IMR-90 (cell line): ENCODE measurements around the gene ADCYAP1. TPM values are rescaled to one million over a fixed set of nuclear protein-coding genes. Genes with fewer than 3 reads are reported as not detected.

Experiments used
- ATAC-seq: fragments of 200-7000 bp; cut with Tn5 transposase; 2 replicates; pipeline ENCODE4 v1.9.1; 2020; ENCODE audit warnings: low read depth, mild to moderate bottlenecking, moderate library complexity
- BruUV-seq: library from RNA; stranded (reverse); fragments of 400-500 nt; replicated peaks from 2 replicates; lab custom pipeline; 2021; lab: Mats Ljungman, UMichigan
- CTCF ChIA-PET: fragments of 300-600 bp; formaldehyde crosslinking; extraction: SDS; loops from one replicate; lab custom pipeline; 2021; ENCODE audit warnings: antibody characterized with exemption; lab: Yijun Ruan, JAX
- POLR2A ChIA-PET: fragments of 300-600 bp; sonication (Branson Sonifier 250); formaldehyde crosslinking; loops from one replicate; lab custom pipeline; 2022; ENCODE audit warnings: antibody characterized with exemption; ENCODE audit not compliant: unreplicated experiment; lab: Charles Lee
- DNase-seq: peaks from one replicate; pipeline ENCODE4 v3.0.0; 2013
- H2AFZ ChIP-seq: replicated peaks from 2 replicates; pipeline ENCODE3; 2013; ENCODE audit warnings: low read length, mild to moderate bottlenecking; ENCODE audit not compliant: poor library complexity
- H2AK5ac ChIP-seq: 2 replicates; pipeline ENCODE4 v1.6.1; 2013; ENCODE audit warnings: low read depth, low read length, inconsistent platforms
- H2AK9ac ChIP-seq: replicated peaks from 2 replicates; pipeline ENCODE3; 2013; ENCODE audit warnings: mild to moderate bottlenecking, low read depth, low read length, moderate library complexity; ENCODE audit not compliant: poor library complexity
- H2BK120ac ChIP-seq: 2 replicates; pipeline ENCODE4 v1.6.1; 2013; ENCODE audit warnings: low read depth, low read length, inconsistent platforms
- H2BK15ac ChIP-seq: 3 replicates; pipeline ENCODE4 v1.6.1; 2013; ENCODE audit warnings: low read depth, low read length, inconsistent platforms
- H2BK20ac ChIP-seq: 2 replicates; pipeline ENCODE4 v1.6.1; 2013; ENCODE audit warnings: low read depth, mild to moderate bottlenecking, inconsistent platforms, low read length, moderate library complexity
- H2BK5ac ChIP-seq: 2 replicates; pipeline ENCODE4 v1.6.1; 2013; ENCODE audit warnings: mild to moderate bottlenecking, low read depth, low read length, inconsistent platforms; ENCODE audit not compliant: poor library complexity, severe bottlenecking
- H3K14ac ChIP-seq: replicated peaks from 2 replicates; pipeline ENCODE4 v1.6.1; 2013; ENCODE audit warnings: low read depth, low read length, inconsistent platforms
- H3K18ac ChIP-seq: 2 replicates; pipeline ENCODE4 v1.6.1; 2013; ENCODE audit warnings: low read depth, low read length, control low read depth
- H3K23ac ChIP-seq: 2 replicates; pipeline ENCODE4 v1.6.1; 2013; ENCODE audit warnings: low read depth, low read length, inconsistent platforms
- H3K27ac ChIP-seq: 2 replicates; pipeline ENCODE4 v1.5.1; 2013; ENCODE audit warnings: mild to moderate bottlenecking, control low read depth, low read length; ENCODE audit not compliant: insufficient read depth
- H3K27me3 ChIP-seq: 2 replicates; pipeline ENCODE4 v1.6.1; 2013; ENCODE audit warnings: low read length; ENCODE audit not compliant: control insufficient read depth, insufficient read depth
- H3K36me3 ChIP-seq: 2 replicates; pipeline ENCODE4 v1.6.1; 2013; ENCODE audit warnings: low read length, mixed read lengths; ENCODE audit not compliant: control insufficient read depth, insufficient read depth
- H3K4ac ChIP-seq: 2 replicates; pipeline ENCODE4 v1.6.1; 2013; ENCODE audit warnings: low read depth, low read length, inconsistent platforms
- H3K4me1 ChIP-seq: 2 replicates; pipeline ENCODE4 v1.6.1; 2013; ENCODE audit warnings: low read length, mixed read lengths; ENCODE audit not compliant: control insufficient read depth, insufficient read depth
- H3K4me2 ChIP-seq: 2 replicates; pipeline ENCODE4 v1.6.1; 2013; ENCODE audit warnings: low read depth, mild to moderate bottlenecking, control low read depth, low read length, moderate library complexity
- H3K4me3 ChIP-seq: 2 replicates; pipeline ENCODE4 v1.5.1; 2013; ENCODE audit warnings: low read depth, mild to moderate bottlenecking, control low read depth, low read length, moderate library complexity; ENCODE audit not compliant: insufficient read depth
- H3K56ac ChIP-seq: 2 replicates; pipeline ENCODE4 v1.6.1; 2013; ENCODE audit warnings: low read length, inconsistent platforms; ENCODE audit not compliant: insufficient read depth; ENCODE audit errors: extremely low read depth
- H3K79me1 ChIP-seq, 2 experiments: 2 replicates each; pipeline ENCODE4 v1.6.1; 2013; ENCODE audit warnings: low read length in 2 of 2, inconsistent platforms in 1 of 2, low read depth in 1 of 2
- H3K9ac ChIP-seq: 2 replicates; pipeline ENCODE4 v1.6.1; 2013; ENCODE audit warnings: low read depth, low read length, control low read depth
- H3K9me1 ChIP-seq: 2 replicates; pipeline ENCODE4 v1.6.1; 2013; ENCODE audit warnings: low read length, inconsistent platforms; ENCODE audit not compliant: insufficient read depth
- H3K9me3 ChIP-seq: 2 replicates; pipeline ENCODE4 v1.6.1; 2013; ENCODE audit warnings: low read length; ENCODE audit not compliant: control insufficient read depth, insufficient read depth
- H4K20me1 ChIP-seq: 2 replicates; pipeline ENCODE4 v1.6.1; 2013; ENCODE audit warnings: low read length, inconsistent platforms; ENCODE audit not compliant: insufficient read depth
- H4K5ac ChIP-seq: 2 replicates; pipeline ENCODE4 v1.6.1; 2013; ENCODE audit warnings: mild to moderate bottlenecking, low read depth, low read length, control low read depth
- H4K8ac ChIP-seq, 2 experiments: 2 replicates each; pipeline ENCODE4 v1.6.1; 2013; ENCODE audit warnings: low read depth in 2 of 2, low read length in 2 of 2, control low read depth in 1 of 2, inconsistent platforms in 1 of 2
- H4K91ac ChIP-seq: 2 replicates; pipeline ENCODE4 v1.6.1; 2013; ENCODE audit warnings: low read depth, low read length, inconsistent platforms; ENCODE audit not compliant: insufficient read depth
- MAFK ChIP-seq: IDR thresholded peaks from 2 replicates; pipeline ENCODE4 v1.6.1; 2012; ENCODE audit warnings: low read depth, low read length, improper control_type of control experiment
- MXI1 ChIP-seq: IDR thresholded peaks from 2 replicates; pipeline ENCODE4 v1.6.1; 2012; ENCODE audit warnings: low read depth, mild to moderate bottlenecking, low read length, moderate library complexity, borderline replicate concordance
- POLR2A ChIP-seq: IDR thresholded peaks from 2 replicates; pipeline ENCODE4 v1.6.1; 2012; ENCODE audit warnings: mild to moderate bottlenecking, low read depth, low read length
- WGBS, 2 experiments: methylation state at CpG; one replicate each; pipeline versions ENCODE4 v1.1.5 to v1.1.7; 2013; ENCODE audit warnings: missing lambda C conversion rate in 2 of 2; ENCODE audit not compliant: insufficient read length in 1 of 2; ENCODE audit errors: extremely low coverage in 2 of 2; 5-methylcytosine and 5-hydroxymethylcytosine counted together
- dilution Hi-C: fragments of 300-500 bp; cut with HindIII; formaldehyde crosslinking; loops from one replicate; pipeline ENCODE4 v1.14.3; 2018; ENCODE audit warnings: low sequenced_read_pairs; ENCODE audit not compliant: unreplicated experiment
- in situ Hi-C: fragments of 300-500 bp; cut with MboI; formaldehyde crosslinking; loops from 3 replicates; pipeline ENCODE4 v1.14.3; 2019; ENCODE audit warnings: low sequenced_read_pairs, inconsistent platforms, mixed read lengths
- intact Hi-C: fragments of 100-400 bp; cut with micrococcal nuclease; formaldehyde crosslinking; loops from 2 replicates; pipeline ENCODE4 v1.10.0; 2022
- polyA plus RNA-seq, 3 experiments: library from polyadenylated mRNA; depleted of rRNA; stranded (reverse); fragments of >200 nt; gene quantifications; 2 replicates each; pipeline ENCODE4 v1.2.3, GENCODE V29; 2012; ENCODE audit warnings: low replicate concordance in 1 of 3
- total RNA-seq: library from RNA; depleted of rRNA; stranded (reverse); fragments of >200 nt; gene quantifications from 2 replicates; pipeline ENCODE4 v1.2.3, GENCODE V29; 2012
- TF ChIP-seq, protein P1 (sequence below): fragments of 150-350 bp; IDR thresholded peaks from 2 replicates; pipeline ENCODE4 v1.6.1; 2016; ENCODE audit warnings: low read depth, mild to moderate bottlenecking, low read length, moderate library complexity, borderline replicate concordance
- TF ChIP-seq, protein P2 (sequence below): fragments of 150-350 bp; IDR thresholded peaks from 2 replicates; pipeline ENCODE4 v1.6.1; 2017; ENCODE audit warnings: mild to moderate bottlenecking, antibody characterized with exemption, low read length, low read depth

ADCYAP1 gene
- total and polyA plus RNA-seq, 2 of the 4 experiments (the other 2 are of a cell fraction): not detected

DNA sequence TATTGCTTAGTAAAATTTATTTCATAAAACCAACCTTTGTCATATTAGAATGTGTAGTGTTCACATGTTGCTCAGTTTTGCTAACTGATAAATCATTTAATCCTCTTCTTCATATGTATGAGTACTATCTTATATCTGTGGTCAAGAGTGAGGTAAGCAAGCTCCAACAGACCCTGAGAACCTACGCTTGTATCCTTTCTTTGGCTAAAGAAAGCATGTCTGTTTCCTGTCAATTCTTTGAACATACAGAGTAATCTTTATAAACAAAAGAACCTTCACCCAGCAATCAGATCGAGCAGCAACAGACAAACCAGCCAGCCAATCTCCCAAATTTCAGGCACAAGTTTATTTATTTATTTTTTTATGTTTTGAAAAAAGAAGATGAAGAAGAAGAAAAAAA is 6.4 kb downstream of the ADCYAP1 start:
- no CpG with 5 or more reads among the region's 2 CpGs for WGBS, 2 experiments
- dilution Hi-C loops: no loop called here
- peaks cover 46% of the 10 kb centered on the region for H3K27me3 ChIP-seq

More for the DNA sequence above, 6.4 kb downstream of the ADCYAP1 start:
- Histone ChIP-seq H3K23ac (no peak overlapping the region), H3K4me2 (no peak overlapping the region), H4K5ac (no peak overlapping the region), H3K4me3 (no peak overlapping the region), H3K79me1 (no peaks in the 10 kb centered on the region), H4K8ac (no peak overlapping the region), H3K56ac (no peak overlapping the region), H3K14ac (no peak overlapping the region), H3K18ac (no peak overlapping the region), H3K9me3 (peaks cover 2% of the 10 kb centered on the region; the same call in 1 of the 2 replicates), H4K20me1 (no peaks in the 10 kb centered on the region), H2AFZ (no peak overlapping the region), H3K9me1 (no peaks in the 10 kb centered on the region), H3K27ac (no peak overlapping the region), H4K91ac (no peak overlapping the region), H2BK20ac (no peak overlapping the region), H3K4me1 (no peaks in the 10 kb centered on the region; the same call in 1 of the 2 replicates), H2AK9ac (no peak overlapping the region), H2BK15ac (no peak overlapping the region), H2AK5ac (no peak overlapping the region), H2BK120ac (no peak overlapping the region), H2BK5ac (no peak overlapping the region), H3K9ac (no peak overlapping the region), H3K4ac (no peak overlapping the region), H3K36me3 (no peaks in the 10 kb centered on the region)
- no peak for TF ChIP-seq MXI1
- TF ChIP-seq MAFK: no peak
- TF ChIP-seq, protein P1, sequence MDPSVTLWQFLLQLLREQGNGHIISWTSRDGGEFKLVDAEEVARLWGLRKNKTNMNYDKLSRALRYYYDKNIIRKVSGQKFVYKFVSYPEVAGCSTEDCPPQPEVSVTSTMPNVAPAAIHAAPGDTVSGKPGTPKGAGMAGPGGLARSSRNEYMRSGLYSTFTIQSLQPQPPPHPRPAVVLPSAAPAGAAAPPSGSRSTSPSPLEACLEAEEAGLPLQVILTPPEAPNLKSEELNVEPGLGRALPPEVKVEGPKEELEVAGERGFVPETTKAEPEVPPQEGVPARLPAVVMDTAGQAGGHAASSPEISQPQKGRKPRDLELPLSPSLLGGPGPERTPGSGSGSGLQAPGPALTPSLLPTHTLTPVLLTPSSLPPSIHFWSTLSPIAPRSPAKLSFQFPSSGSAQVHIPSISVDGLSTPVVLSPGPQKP: no peak
- TF ChIP-seq, protein P2, sequence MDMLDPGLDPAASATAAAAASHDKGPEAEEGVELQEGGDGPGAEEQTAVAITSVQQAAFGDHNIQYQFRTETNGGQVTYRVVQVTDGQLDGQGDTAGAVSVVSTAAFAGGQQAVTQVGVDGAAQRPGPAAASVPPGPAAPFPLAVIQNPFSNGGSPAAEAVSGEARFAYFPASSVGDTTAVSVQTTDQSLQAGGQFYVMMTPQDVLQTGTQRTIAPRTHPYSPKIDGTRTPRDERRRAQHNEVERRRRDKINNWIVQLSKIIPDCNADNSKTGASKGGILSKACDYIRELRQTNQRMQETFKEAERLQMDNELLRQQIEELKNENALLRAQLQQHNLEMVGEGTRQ: no peak
- TF ChIP-seq POLR2A: no peak
- no peak for DNase-seq
- BruUV-seq: no TSS peak
- POLR2A ChIA-PET: no interaction called here
- no peak for ATAC-seq
- intact Hi-C loops: no loop called here
- CTCF ChIA-PET: no interaction called here
- in situ Hi-C loops: no loop called here
